TTC549 (cell line): ENCODE results near the gene DDX41.
"Not testable (repeated sequence)": the region's sequence is repeated elsewhere in the genome, so short reads cannot be mapped to it uniquely, and the experiment has no call there.

Experiments used
- FAIRE-seq: peaks from 2 replicates; lab custom pipeline; 2012; peaks lifted over from hg19 to GRCh38; lab: Jason Lieb, UNC

The DDX41 gene

GRCh38 chr5:177516601-177517568 is at the start of gene DDX41:
DDX41 (minus strand) TSS chr5:177516961; CDS start chr5:177516945, 16 bp downstream.
- FAIRE-seq, result peak; percentile 94

- no peak for FAIRE-seq
Measured at GRCh38 chr5:177565046-177565445, 48.3 kb upstream of the DDX41 start.

- not testable (repeated sequence) for FAIRE-seq
Measured at GRCh38 chr5:177559446-177559941, 42.7 kb upstream of the DDX41 start.

GRCh38 chr5:177557796-177558195 is 41.0 kb upstream of the DDX41 start:
- FAIRE-seq, result no peak

GRCh38 chr5:177557041-177557647 is 40.4 kb upstream of the DDX41 start:
- FAIRE-seq, result no peak

- FAIRE-seq, result no peak
Measured at GRCh38 chr5:177555665-177556064, 38.9 kb upstream of the DDX41 start.

- no peak for FAIRE-seq
Measured at GRCh38 chr5:177555228-177555627, 38.5 kb upstream of the DDX41 start.

GRCh38 chr5:177554474-177555111 is 37.8 kb upstream of the DDX41 start, which contains the start of gene FAM193B:
FAM193B (minus strand) TSS chr5:177554563; CDS start chr5:177554458, 105 bp downstream.
- no peak for FAIRE-seq

- FAIRE-seq, result no peak
Measured at GRCh38 chr5:177553671-177554429, 37.1 kb upstream of the DDX41 start.

GRCh38 chr5:177552839-177553455 is 36.2 kb upstream of the DDX41 start:
- FAIRE-seq, result no peak

GRCh38 chr5:177550122-177550521 is 33.4 kb upstream of the DDX41 start:
- FAIRE-seq, result no peak

- FAIRE-seq, result no peak
Measured at GRCh38 chr5:177548495-177548894, 31.7 kb upstream of the DDX41 start.

GRCh38 chr5:177547736-177548135 is 31.0 kb upstream of the DDX41 start:
- FAIRE-seq, result no peak

- no peak for FAIRE-seq
Measured at GRCh38 chr5:177546258-177546741, 29.5 kb upstream of the DDX41 start.

GRCh38 chr5:177545487-177546257 is 28.9 kb upstream of the DDX41 start:
- no peak for FAIRE-seq

GRCh38 chr5:177542816-177543465 is 26.2 kb upstream of the DDX41 start:
- FAIRE-seq, result no peak

- FAIRE-seq, result no peak
Measured at GRCh38 chr5:177540438-177540837, 23.7 kb upstream of the DDX41 start.

GRCh38 chr5:177539411-177539810 is 22.6 kb upstream of the DDX41 start:
- no peak for FAIRE-seq

GRCh38 chr5:177538876-177539275 is 22.1 kb upstream of the DDX41 start:
- FAIRE-seq, result no peak
